ENCODE results near the gene CEMIP.

- TF ChIP-seq CTCF (conservative IDR thresholded peaks at IDR 0.05) (no peak), EZH2 (IDR thresholded peaks at IDR 0.05; ENCODE audit: low read depth) (no peak)
Measured at GRCh38 chr15:80992006-80992405, 212.8 kb downstream of the CEMIP start.
